ENCODE results near the gene TTC28. TPM values are rescaled to one million over a fixed set of nuclear protein-coding genes. Genes with fewer than 3 reads are reported as not detected.

The TTC28 gene
- total RNA-seq, 4 donors from 2014 or later: 10.2 to 23.8 (median 13.4) TPM

GRCh38 chr22:28024422-28024888 is 655.2 kb downstream of the TTC28 start:
- intact Hi-C loops (cut with DNase I; ENCODE audit: low total_unique reads): loop anchor here (5.0 kb wide), 1 partner anchor 563 kb away; no protein-coding TSS in a partner anchor
- H3K4me3 ChIP-seq (ENCODE audit: low read depth, poor library complexity, severe bottlenecking): no peak overlapping the region
- TF ChIP-seq POLR2A (IDR thresholded peaks at IDR 0.05): no peak
- no peak for TF ChIP-seq CTCF (IDR thresholded peaks at IDR 0.05)
- DNase-seq (ENCODE audit: low spot score in 2 of 2): peak in 1 of 2 donors; percentile 73
- WGBS, 2 donors: 71 to 96% methylated on average over 4 of the region's 4 CpGs

- TF ChIP-seq POLR2A (IDR thresholded peaks at IDR 0.05): no peak
- no peak for TF ChIP-seq CTCF (IDR thresholded peaks at IDR 0.05)
- DNase-seq (ENCODE audit: low spot score in 2 of 2): no peak
- intact Hi-C loops (cut with DNase I; ENCODE audit: low total_unique reads): loop anchor here (5.0 kb wide), 1 partner anchor 564 kb away; no protein-coding TSS in a partner anchor
- 88 to 93% methylated on average over 5 of the region's 5 CpGs for WGBS, 2 donors
- H3K4me3 ChIP-seq (ENCODE audit: low read depth, poor library complexity, severe bottlenecking): no peak overlapping the region
Observed at GRCh38 chr22:28023774-28024173, 655.9 kb downstream of the TTC28 start.

DNA sequence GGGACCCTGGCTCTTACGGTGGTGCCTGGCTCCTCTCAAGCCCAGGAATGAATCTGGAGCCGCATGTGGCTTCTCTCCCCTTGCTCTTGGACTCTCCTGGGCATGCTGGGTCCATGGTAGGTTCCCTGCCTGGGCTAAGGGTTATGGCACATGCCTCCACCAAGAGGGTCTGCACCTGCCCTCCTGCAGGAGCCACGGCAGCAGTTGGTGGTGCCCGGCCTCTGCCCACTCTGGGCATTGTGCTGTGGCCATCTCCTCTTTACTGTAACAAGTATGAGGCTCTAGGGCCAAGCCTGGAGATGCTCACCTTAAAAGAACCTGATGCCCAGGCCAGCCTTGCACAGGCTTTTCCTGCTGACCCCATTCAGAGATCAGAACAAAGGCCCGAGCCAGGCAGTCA is 656.6 kb downstream of the TTC28 start:
- peak in 1 of 2 donors; percentile 73 for DNase-seq (ENCODE audit: low spot score in 2 of 2)
- no peak overlapping the region for H3K4me3 ChIP-seq (ENCODE audit: low read depth, poor library complexity, severe bottlenecking)
- intact Hi-C loops (cut with DNase I; ENCODE audit: low total_unique reads): loop anchor here (5.0 kb wide), 1 partner anchor 564 kb away; no protein-coding TSS in a partner anchor
- TF ChIP-seq CTCF (IDR thresholded peaks at IDR 0.05): no peak
- no peak for TF ChIP-seq POLR2A (IDR thresholded peaks at IDR 0.05)
- WGBS, 2 donors: 73 to 87% methylated on average over 5 of the region's 5 CpGs

- TF ChIP-seq CTCF (IDR thresholded peaks at IDR 0.05) (no peak), POLR2A (IDR thresholded peaks at IDR 0.05) (no peak)
- H3K4me3 ChIP-seq (ENCODE audit: low read depth, poor library complexity, severe bottlenecking): no peak overlapping the region
- intact Hi-C loops (cut with DNase I; ENCODE audit: low total_unique reads): loop anchor here (5.0 kb wide), 1 partner anchor 565 kb away; no protein-coding TSS in a partner anchor
- peak in 1 of 2 donors; percentile 75 for DNase-seq (ENCODE audit: low spot score in 2 of 2)
- WGBS, 2 donors: 91% methylated on average over 6 to 7 of the region's 7 CpGs
Observed at GRCh38 chr22:28021998-28022660, 657.5 kb downstream of the TTC28 start.

DNA sequence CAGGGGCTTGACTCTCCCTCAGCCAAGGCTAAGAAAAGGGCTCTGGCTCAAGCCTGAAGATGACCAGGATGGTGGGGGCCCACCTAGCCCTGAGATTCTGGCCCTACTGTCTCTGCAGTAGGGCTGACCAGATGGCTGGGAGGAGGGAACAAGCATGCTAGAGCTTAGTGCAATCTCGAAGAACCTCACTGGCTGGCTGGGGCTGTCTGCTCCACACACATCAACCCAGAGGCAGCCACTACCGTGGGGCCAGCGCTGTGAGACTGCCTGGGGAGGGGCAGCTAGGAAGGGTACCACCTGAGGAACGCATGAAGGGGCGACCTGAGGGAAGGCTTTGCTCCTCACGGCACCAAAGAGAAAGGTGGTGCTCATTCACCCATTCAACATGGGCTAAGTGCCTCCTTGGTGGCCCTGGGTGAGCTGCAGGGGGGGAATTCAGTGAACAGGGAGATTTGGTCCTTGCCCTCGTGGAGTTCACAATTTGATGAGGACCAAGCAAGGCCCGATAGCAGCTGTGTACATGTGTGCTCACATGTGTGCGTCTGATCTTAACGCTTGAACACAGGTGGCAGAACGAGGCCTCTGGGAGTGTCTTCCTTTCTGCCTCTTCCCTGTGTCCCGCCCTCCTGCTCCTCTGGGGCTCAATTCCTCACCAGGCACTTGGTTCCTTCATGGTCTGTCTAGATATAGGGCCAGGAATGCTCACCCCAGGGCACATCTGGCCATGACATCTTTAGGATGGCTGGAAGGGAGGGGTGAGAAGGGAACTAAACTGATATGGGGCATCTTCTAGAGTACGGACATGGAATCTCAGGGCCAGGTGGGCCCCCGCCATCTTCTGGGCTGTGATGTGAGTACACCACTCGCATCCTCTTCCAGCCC is 658.3 kb downstream of the TTC28 start:
- no peak overlapping the region for H3K4me3 ChIP-seq (ENCODE audit: low read depth, poor library complexity, severe bottlenecking)
- TF ChIP-seq POLR2A (IDR thresholded peaks at IDR 0.05): no peak
- no peak for TF ChIP-seq CTCF (IDR thresholded peaks at IDR 0.05)
- intact Hi-C loops (cut with DNase I; ENCODE audit: low total_unique reads): loop anchor here (5.0 kb wide), 1 partner anchor 566 kb away; no protein-coding TSS in a partner anchor
- peak in 1 of 2 donors; percentile 81 for DNase-seq (ENCODE audit: low spot score in 2 of 2)
- WGBS, 2 donors: 89 to 95% methylated on average over 15 of the region's 15 CpGs

All from lower leg skin (tissue), 4 donors.